WERI-Rb-1 (cell line): ENCODE data around the gene TUBGCP2.

Experiments
- DNase-seq: peaks from one replicate; pipeline ENCODE4 v3.0.0-alpha.2; 2020
- H3K27ac ChIP-seq: fragments of 250-450 bp; sonication (Bioruptor Pico); 2 replicates; pipeline ENCODE4 v1.5.1; 2020; ENCODE audit warnings: mild to moderate bottlenecking, moderate library complexity
- H3K27me3 ChIP-seq: fragments of 250-450 bp; sonication (Bioruptor Pico); 2 replicates; pipeline ENCODE4 v1.5.1; 2021; ENCODE audit warnings: mild to moderate bottlenecking, low read depth, moderate library complexity; ENCODE audit not compliant: insufficient read depth, severe bottlenecking
- H3K36me3 ChIP-seq: fragments of 250-450 bp; sonication (Bioruptor Pico); 2 replicates; pipeline ENCODE4 v1.5.1; 2020; ENCODE audit warnings: mild to moderate bottlenecking, moderate library complexity
- H3K4me3 ChIP-seq: 2 replicates; pipeline ENCODE4 v1.5.1; 2011; ENCODE audit warnings: low read depth, mild to moderate bottlenecking, control low read depth, low read length
- H3K9me3 ChIP-seq: fragments of 250-450 bp; sonication (Bioruptor Pico); 2 replicates; pipeline ENCODE4 v1.5.1; 2021; ENCODE audit warnings: mild to moderate bottlenecking, moderate library complexity; ENCODE audit not compliant: severe bottlenecking
- TF ChIP-seq, protein P1 (sequence below): IDR thresholded peaks from 2 replicates; pipeline ENCODE4 v1.5.1; 2011; ENCODE audit warnings: low read depth, mild to moderate bottlenecking, control low read depth, inconsistent platforms, low read length

Gene TUBGCP2

DNA sequence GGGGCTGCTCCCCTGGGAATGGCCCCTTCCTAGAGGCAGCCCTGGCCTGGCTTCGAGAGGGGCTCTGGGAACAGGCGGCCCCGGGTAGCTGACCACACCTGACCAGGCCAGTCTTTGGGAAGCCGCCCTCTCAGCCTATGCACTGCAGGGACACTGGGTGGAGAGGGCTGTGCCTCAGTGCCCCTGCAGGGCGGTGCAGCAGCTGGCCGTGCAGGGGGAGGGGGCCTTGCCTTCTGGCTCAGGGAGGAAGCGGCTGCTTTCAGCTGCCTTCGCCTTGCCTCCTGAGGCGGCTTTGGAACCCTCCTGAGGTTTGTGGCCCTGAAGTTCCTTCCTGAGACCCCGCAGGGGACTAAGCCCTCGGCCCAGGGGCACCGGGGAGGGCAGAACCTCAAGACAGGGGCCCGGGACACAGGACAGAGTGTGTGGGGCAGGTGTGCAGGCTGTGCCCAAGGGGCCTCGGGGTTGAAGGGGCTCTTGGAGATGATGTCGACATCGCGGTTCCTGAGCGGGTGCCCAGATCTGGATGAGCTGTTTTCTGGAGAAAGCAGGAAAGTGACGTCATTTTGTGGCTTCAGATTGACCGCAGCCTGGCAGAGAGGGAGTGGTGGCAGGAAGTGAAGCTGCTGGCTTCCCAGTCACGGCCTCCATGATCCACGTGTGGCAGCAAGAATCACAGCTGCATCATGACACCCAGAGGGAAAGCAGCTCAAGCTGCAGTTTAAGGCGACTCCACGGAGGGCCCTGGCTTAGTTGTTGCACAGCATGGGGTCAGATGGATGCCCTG is 49.7 kb downstream of the TUBGCP2 start:
- TF ChIP-seq, protein P1, sequence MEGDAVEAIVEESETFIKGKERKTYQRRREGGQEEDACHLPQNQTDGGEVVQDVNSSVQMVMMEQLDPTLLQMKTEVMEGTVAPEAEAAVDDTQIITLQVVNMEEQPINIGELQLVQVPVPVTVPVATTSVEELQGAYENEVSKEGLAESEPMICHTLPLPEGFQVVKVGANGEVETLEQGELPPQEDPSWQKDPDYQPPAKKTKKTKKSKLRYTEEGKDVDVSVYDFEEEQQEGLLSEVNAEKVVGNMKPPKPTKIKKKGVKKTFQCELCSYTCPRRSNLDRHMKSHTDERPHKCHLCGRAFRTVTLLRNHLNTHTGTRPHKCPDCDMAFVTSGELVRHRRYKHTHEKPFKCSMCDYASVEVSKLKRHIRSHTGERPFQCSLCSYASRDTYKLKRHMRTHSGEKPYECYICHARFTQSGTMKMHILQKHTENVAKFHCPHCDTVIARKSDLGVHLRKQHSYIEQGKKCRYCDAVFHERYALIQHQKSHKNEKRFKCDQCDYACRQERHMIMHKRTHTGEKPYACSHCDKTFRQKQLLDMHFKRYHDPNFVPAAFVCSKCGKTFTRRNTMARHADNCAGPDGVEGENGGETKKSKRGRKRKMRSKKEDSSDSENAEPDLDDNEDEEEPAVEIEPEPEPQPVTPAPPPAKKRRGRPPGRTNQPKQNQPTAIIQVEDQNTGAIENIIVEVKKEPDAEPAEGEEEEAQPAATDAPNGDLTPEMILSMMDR, result no peak
- H3K27me3 ChIP-seq, result no peaks in the 10 kb centered on the region
- H3K4me3 ChIP-seq, result no peak overlapping the region
- no peak for DNase-seq
- H3K27ac ChIP-seq, result no peak overlapping the region
- H3K36me3 ChIP-seq, result no peaks in the 10 kb centered on the region
- H3K9me3 ChIP-seq, result no peaks in the 10 kb centered on the region

DNA sequence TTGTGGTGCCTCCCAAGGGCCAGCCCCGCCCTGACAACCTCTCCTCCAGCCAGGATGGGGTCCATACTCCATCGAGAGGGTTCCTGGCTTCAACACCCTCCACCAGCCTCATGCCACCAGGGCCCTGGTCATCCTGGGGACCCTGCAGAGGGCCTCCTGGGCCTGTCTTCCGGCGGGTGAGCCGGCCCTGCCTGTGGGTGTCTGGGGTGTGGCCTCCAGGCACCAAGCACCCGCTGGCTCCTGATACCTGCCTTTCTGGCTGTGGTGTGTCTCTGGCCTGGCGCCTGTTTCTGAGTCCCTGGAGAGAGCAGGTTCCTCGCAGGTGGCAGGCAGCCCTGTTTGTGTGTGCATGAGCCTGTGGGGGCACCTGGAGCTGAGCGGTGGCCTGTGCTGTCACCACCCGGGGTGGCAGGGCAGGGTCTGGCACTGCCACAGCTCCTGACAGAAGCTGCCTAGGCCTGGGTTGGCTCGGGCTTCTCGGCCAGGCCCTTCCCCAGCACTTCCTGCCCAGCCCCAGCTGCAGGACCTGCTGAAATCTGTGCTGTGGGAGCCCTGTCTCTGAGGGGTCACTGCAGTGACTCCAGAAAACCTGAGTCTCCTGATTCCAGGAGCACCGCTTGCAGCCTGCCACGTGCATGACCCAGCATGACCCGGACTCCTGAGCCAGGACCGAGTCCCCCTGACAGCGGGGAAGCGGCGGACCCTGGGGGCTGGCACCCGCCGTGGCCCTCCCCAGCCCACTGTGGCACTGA is 50.4 kb downstream of the TUBGCP2 start:
- Histone ChIP-seq H3K36me3 (no peaks in the 10 kb centered on the region), H3K27ac (peak overlapping the region; percentile 29; the same call in 1 of the 2 replicates), H3K27me3 (no peaks in the 10 kb centered on the region), H3K4me3 (no peak overlapping the region), H3K9me3 (no peaks in the 10 kb centered on the region)
- DNase-seq, result no peak
- TF ChIP-seq, protein P1, result no peak

DNA sequence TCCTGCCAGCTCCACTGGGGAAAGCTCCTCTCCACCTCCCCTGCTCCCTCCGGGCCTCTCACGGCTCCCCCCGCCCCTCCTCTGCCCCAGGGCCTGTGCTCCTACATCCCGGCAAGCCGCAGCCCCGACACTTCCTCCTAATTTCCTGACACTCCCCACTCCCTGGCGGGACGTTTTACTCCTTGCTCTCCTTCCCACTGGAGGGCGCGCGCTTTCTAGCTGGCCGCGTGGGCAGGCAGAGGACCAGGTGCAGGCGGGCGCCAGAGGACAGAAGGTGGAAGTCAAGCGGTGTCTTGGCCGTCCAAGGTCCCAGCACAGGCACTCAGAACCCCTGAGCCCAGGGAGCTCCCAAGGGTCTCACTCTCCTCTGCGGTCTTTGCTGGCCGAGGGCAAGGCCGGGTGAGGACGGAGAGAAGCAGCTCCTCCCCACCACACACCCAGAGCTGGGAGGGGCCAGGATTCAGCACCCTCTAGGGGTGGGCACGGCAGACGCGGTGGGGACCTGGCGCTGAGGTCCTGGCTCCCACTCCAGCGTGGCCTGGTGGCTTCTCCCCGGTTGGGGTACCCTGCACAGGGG is 51.1 kb downstream of the TUBGCP2 start:
- Histone ChIP-seq H3K9me3 (no peaks in the 10 kb centered on the region), H3K4me3 (no peak overlapping the region; the same call in 1 of the 2 replicates), H3K27me3 (no peaks in the 10 kb centered on the region), H3K36me3 (no peaks in the 10 kb centered on the region), H3K27ac (peak overlapping the region; percentile 29)
- TF ChIP-seq, protein P1, result peak; percentile 32; the same call in 1 of the 2 replicates
- DNase-seq, result peak; percentile 65

DNA sequence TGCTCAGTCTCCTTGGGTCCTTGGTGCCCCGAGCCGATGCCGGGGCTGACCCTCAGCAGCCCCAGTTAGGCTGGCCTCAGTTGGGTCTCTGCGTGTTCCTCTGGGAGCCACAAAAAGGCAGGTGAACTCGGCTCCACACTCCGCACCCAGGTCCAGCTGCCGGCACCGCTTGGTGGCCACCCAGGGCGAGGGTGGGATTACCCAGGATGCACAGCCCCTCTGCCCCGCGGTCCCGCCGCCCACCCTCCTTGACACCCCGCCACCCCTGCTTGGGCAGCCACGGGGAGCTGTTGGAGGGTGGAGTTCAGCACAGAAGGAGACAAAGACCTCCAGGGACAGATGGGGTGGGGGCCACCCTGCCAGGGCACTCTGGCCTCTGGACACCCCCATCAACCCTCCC is 53.3 kb downstream of the TUBGCP2 start:
- Histone ChIP-seq H3K27ac (no peak overlapping the region), H3K9me3 (no peaks in the 10 kb centered on the region), H3K36me3 (no peaks in the 10 kb centered on the region), H3K4me3 (no peak overlapping the region), H3K27me3 (no peaks in the 10 kb centered on the region)
- TF ChIP-seq, protein P1, result no peak
- no peak for DNase-seq

DNA sequence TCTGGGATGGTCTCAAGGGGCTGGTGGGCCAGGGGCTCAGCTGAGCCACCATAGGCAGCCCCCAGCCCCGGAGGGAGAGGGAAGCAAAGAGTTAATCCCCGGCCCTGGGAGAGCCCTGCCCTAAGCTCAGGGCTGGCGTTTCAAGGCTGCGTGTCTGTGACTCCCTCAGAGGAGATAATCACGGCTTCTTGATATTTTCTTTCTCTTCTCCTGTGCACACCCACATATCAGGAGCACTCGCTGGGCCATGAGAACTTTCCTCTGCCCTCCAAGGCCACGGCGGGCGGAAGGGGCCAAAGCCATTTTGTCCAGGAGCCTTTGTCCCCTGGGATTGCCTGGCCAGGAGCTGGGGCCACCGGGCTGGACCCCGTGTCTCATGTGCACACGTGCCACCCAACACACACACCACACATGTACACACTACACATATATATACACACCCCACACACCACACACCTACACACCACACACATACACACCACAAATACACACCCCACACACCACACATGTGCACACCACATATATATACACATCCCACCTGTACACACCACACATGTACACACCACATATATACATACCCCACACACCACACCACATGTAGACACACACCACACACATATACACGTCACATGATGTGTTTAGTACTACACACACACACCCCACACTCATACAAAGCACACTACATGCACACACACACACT is 54.1 kb downstream of the TUBGCP2 start:
- no peak overlapping the region for H3K4me3 ChIP-seq

More for the DNA sequence above, 54.1 kb downstream of the TUBGCP2 start:
- Histone ChIP-seq H3K27ac (peak overlapping the region; percentile 53), H3K9me3 (no peaks in the 10 kb centered on the region), H3K36me3 (no peaks in the 10 kb centered on the region), H3K27me3 (no peaks in the 10 kb centered on the region)
- TF ChIP-seq, protein P1, result no peak
- peak; percentile 47 for DNase-seq
